ENCODE results near the gene DDX3X. TPM values are rescaled to one million over a fixed set of nuclear protein-coding genes. Genes with fewer than 3 reads are reported as not detected.
"Not testable (repeated sequence)": the region's sequence is repeated elsewhere in the genome, so short reads cannot be mapped to it uniquely, and the experiment has no call there.

Gene DDX3X
- total RNA-seq = 197 and 238 TPM in 2 replicates
- 71.7 TPM for polyA plus RNA-seq (2012)

GRCh38 chrX:41333744-41334362 is at the start of gene DDX3X:
TSS of gene DDX3X (plus strand) at chrX:41334162. CDS start at chrX:41334253, 91 bp downstream.
- peak; percentile 86 for DNase-seq (ENCODE audit: low read depth)

GRCh38 chrX:41285928-41286327 is 48.0 kb upstream of the DDX3X start:
- DNase-seq (ENCODE audit: low read depth) = not testable (repeated sequence)

- DNase-seq (ENCODE audit: low read depth) = no peak
Measured at GRCh38 chrX:41288641-41289040, 45.3 kb upstream of the DDX3X start.

- no peak for DNase-seq (ENCODE audit: low read depth)
Measured at GRCh38 chrX:41289095-41289494, 44.9 kb upstream of the DDX3X start.

GRCh38 chrX:41291309-41291708 is 42.7 kb upstream of the DDX3X start:
- DNase-seq (ENCODE audit: low read depth) = no peak

- no peak for DNase-seq (ENCODE audit: low read depth)
Measured at GRCh38 chrX:41293269-41293668, 40.7 kb upstream of the DDX3X start.

GRCh38 chrX:41300758-41301437 is 33.1 kb upstream of the DDX3X start:
- DNase-seq (ENCODE audit: low read depth) = no peak

- no peak for DNase-seq (ENCODE audit: low read depth)
Measured at GRCh38 chrX:41301438-41301824, 32.5 kb upstream of the DDX3X start.

GRCh38 chrX:41302370-41302769 is 31.6 kb upstream of the DDX3X start:
- DNase-seq (ENCODE audit: low read depth) = no peak

- DNase-seq (ENCODE audit: low read depth) = no peak
Measured at GRCh38 chrX:41303013-41303412, 30.9 kb upstream of the DDX3X start.

GRCh38 chrX:41304178-41304577 is 29.8 kb upstream of the DDX3X start:
- DNase-seq (ENCODE audit: low read depth) = no peak

GRCh38 chrX:41308884-41309647 is 24.9 kb upstream of the DDX3X start:
- no peak for DNase-seq (ENCODE audit: low read depth)

- no peak for DNase-seq (ENCODE audit: low read depth)
Measured at GRCh38 chrX:41312786-41313185, 21.2 kb upstream of the DDX3X start.

- no peak for DNase-seq (ENCODE audit: low read depth)
Measured at GRCh38 chrX:41313419-41313818, 20.5 kb upstream of the DDX3X start.

GRCh38 chrX:41314204-41314603 is 19.8 kb upstream of the DDX3X start:
- DNase-seq (ENCODE audit: low read depth) = no peak

- no peak for DNase-seq (ENCODE audit: low read depth)
Measured at GRCh38 chrX:41314881-41315280, 19.1 kb upstream of the DDX3X start.

GRCh38 chrX:41316266-41316665 is 17.7 kb upstream of the DDX3X start:
- DNase-seq (ENCODE audit: low read depth) = not testable (repeated sequence)

- no peak for DNase-seq (ENCODE audit: low read depth)
Measured at GRCh38 chrX:41317477-41318208, 16.3 kb upstream of the DDX3X start.

GRCh38 chrX:41320393-41320792 is 13.6 kb upstream of the DDX3X start:
- DNase-seq (ENCODE audit: low read depth) = no peak

GRCh38 chrX:41322821-41323603 is 10.9 kb upstream of the DDX3X start:
- no peak for DNase-seq (ENCODE audit: low read depth)

GRCh38 chrX:41326431-41326830 is 7.5 kb upstream of the DDX3X start:
- no peak for DNase-seq (ENCODE audit: low read depth)
